Esophagus (tissue), 2 donors: ENCODE data around the gene PPP2R5E. TPM values are rescaled to one million over a fixed set of nuclear protein-coding genes. Genes with fewer than 3 reads are reported as not detected.
"Not testable (repeated sequence)": the region's sequence is repeated elsewhere in the genome, so short reads cannot be mapped to it uniquely, and the experiment has no call there.

Experiments used
- H3K27ac ChIP-seq, 2 donors: one replicate each; pipeline ENCODE4 v1.5.1; 2013; ENCODE audit warnings: low read depth in 2 of 2, mild to moderate bottlenecking in 2 of 2, inconsistent platforms in 1 of 2, low read length in 1 of 2, moderate library complexity in 1 of 2
- H3K27me3 ChIP-seq, 2 donors: one replicate each; pipeline ENCODE4 v1.6.1; 2013; ENCODE audit warnings: low read length in 2 of 2, control low read depth in 1 of 2, mild to moderate bottlenecking in 1 of 2; ENCODE audit not compliant: insufficient read depth in 2 of 2, control insufficient read depth in 1 of 2
- H3K36me3 ChIP-seq, 2 donors: one replicate each; pipeline ENCODE4 v1.6.1; 2013; ENCODE audit warnings: low read length in 1 of 2; ENCODE audit not compliant: control insufficient read depth in 2 of 2, insufficient read depth in 2 of 2
- H3K4me1 ChIP-seq, 2 donors: one replicate each; pipeline ENCODE4 v1.6.1; 2013; ENCODE audit warnings: low read length in 1 of 2; ENCODE audit not compliant: control insufficient read depth in 2 of 2, insufficient read depth in 2 of 2
- H3K4me3 ChIP-seq, 2 donors: one replicate each; pipeline ENCODE4 v1.5.1; 2013; ENCODE audit warnings: low read length in 2 of 2, mild to moderate bottlenecking in 2 of 2, low read depth in 1 of 2, moderate library complexity in 1 of 2
- H3K9me3 ChIP-seq, 2 donors: one replicate each; pipeline ENCODE4 v1.6.1; 2013; ENCODE audit warnings: mild to moderate bottlenecking in 2 of 2, low read depth in 1 of 2, low read length in 1 of 2, moderate library complexity in 1 of 2; ENCODE audit not compliant: control insufficient read depth in 2 of 2, insufficient read depth in 1 of 2
- WGBS, 2 donors: extraction: QIAGEN DNeasy Blood & Tissue Kit; methylation state at CpG; one replicate each; pipeline ENCODE4 v1.1.7; 2013; 5-methylcytosine and 5-hydroxymethylcytosine counted together
- polyA plus RNA-seq, 2 donors: library from polyadenylated mRNA; stranded (reverse); fragments of 200-250 nt; gene quantifications; one replicate each; pipeline ENCODE4 v1.2.3, GENCODE V29; 2013
- donor health status: healthy with polysubstance abuse.
- donor health status: Bipolar disorder and iron deficiency.

PPP2R5E gene
- polyA plus RNA-seq, 2 donors, result 10.9 to 13.0 TPM

- H3K4me3 ChIP-seq, result no peak overlapping the region
- no peaks in the 10 kb centered on the region for H3K4me1 ChIP-seq
- 68% methylated on average over 4 of the region's 4 CpGs for WGBS, 2 donors
- no peak overlapping the region for H3K27ac ChIP-seq
- H3K9me3 ChIP-seq, result no peaks in the 10 kb centered on the region
- H3K36me3 ChIP-seq, result peaks cover 0 to 2% of the 10 kb centered on the region in 2 donors
- no peaks in the 10 kb centered on the region for H3K27me3 ChIP-seq
These were observed 19.3 kb downstream of the PPP2R5E start for GRCh38 chr14:63523735-63524426.

GRCh38 chr14:63522511-63522910 lies 20.7 kb downstream of the PPP2R5E start:
- not testable (repeated sequence) for H3K4me3 ChIP-seq, H3K27me3 ChIP-seq, H3K36me3 ChIP-seq, H3K4me1 ChIP-seq, H3K9me3 ChIP-seq, H3K27ac ChIP-seq
- WGBS, 2 donors, result 96 to 98% methylated on average over 8 to 41 of the region's 41 CpGs

DNA sequence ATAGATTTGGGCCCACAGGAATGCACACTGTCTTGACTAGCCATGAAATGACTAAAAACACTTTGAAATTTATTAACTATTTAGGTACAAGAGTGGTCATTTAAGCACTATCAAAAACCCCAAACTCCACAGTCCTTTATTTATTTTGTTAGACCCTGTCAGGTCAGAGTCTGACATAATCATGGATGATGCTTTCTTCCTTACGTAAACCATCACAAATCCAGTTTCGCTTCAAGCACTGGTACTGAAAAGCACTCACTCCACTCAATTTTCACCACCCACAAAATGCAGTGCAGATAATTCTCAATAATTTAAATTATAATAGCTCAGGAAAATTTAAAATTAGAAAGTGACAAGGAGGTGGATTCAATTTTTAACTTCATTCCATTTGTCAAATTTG lies 25.8 kb downstream of the PPP2R5E start:
- Histone ChIP-seq H3K27me3 (no peaks in the 10 kb centered on the region), H3K27ac (no peak overlapping the region), H3K36me3 (no peaks in the 10 kb centered on the region), H3K4me1 (no peaks in the 10 kb centered on the region), H3K4me3 (no peak overlapping the region), H3K9me3 (no peaks in the 10 kb centered on the region)
- 87 to 91% methylated on average over 2 of the region's 2 CpGs for WGBS, 2 donors

DNA sequence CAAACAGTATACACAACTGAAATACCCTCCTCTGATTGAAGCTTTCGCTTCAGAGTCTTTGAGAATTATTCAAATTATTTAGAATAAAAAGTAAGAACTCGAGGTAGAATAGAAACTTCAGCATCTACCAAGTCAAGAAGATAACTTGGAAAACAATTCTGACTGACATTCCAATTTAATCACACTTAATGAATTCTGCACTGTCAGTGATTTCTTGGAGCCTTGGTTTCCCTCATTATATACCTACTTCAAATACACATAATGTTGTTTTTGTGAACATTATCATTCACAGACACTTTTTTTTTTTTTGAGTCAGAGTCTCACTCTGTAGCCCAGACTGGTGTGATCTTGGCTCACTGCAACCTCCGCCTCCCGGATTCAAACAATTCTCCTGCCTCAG lies 27.9 kb downstream of the PPP2R5E start:
- no peaks in the 10 kb centered on the region for H3K4me1 ChIP-seq
- no peak overlapping the region for H3K27ac ChIP-seq
- no peak overlapping the region for H3K4me3 ChIP-seq
- WGBS, 2 donors, result 91 to 92% methylated on average over 4 of the region's 4 CpGs
- no peaks in the 10 kb centered on the region for H3K9me3 ChIP-seq
- no peaks in the 10 kb centered on the region for H3K36me3 ChIP-seq
- no peaks in the 10 kb centered on the region for H3K27me3 ChIP-seq

DNA sequence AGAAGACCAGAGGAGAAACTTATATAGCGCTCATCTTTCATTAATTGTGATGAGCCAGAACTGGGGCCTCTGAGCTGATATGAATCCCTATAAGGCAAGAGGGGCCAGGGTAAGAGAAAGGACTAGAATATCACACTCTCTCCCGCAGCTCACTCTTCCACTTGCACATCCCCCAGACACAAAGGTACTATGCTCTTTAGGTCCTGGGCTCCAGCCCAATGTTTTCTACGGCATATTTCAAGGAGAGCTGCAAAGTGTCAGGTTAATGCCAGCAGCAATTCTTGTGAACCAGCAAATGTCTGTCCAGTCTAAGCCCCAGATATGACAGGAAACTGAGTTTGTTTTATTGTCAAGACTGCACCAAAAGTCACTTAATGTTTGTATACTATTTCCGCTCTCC lies 29.4 kb downstream of the PPP2R5E start:
- Histone ChIP-seq H3K4me1 (no peaks in the 10 kb centered on the region), H3K27ac (no peak overlapping the region), H3K4me3 (no peak overlapping the region), H3K9me3 (no peaks in the 10 kb centered on the region), H3K27me3 (no peaks in the 10 kb centered on the region), H3K36me3 (no peaks in the 10 kb centered on the region)
- whole genome bisulfite sequencing, 2 donors, result 70 to 74% methylated on average over 4 of the region's 4 CpGs

- Histone ChIP-seq H3K36me3 (no peaks in the 10 kb centered on the region), H3K27me3 (no peaks in the 10 kb centered on the region), H3K27ac (no peak overlapping the region), H3K4me3 (no peak overlapping the region), H3K9me3 (no peaks in the 10 kb centered on the region), H3K4me1 (no peaks in the 10 kb centered on the region)
These were observed 30.3 kb downstream of the PPP2R5E start for GRCh38 chr14:63512861-63513260.

GRCh38 chr14:63510538-63510937 lies 32.6 kb downstream of the PPP2R5E start:
- WGBS, 2 donors, result 72% methylated on average over 5 of the region's 5 CpGs

GRCh38 chr14:63508033-63508432 lies 35.1 kb downstream of the PPP2R5E start:
- Histone ChIP-seq H3K27ac (no peak overlapping the region), H3K4me1 (peaks cover 0 to 4% of the 10 kb centered on the region in 2 donors), H3K9me3 (no peaks in the 10 kb centered on the region), H3K36me3 (no peaks in the 10 kb centered on the region), H3K27me3 (no peaks in the 10 kb centered on the region), H3K4me3 (no peak overlapping the region)
- 68 to 72% methylated on average over 5 of the region's 5 CpGs for WGBS, 2 donors

More at GRCh38 chr14:63510538-63510937, 32.6 kb downstream of the PPP2R5E start:
- H3K4me1 ChIP-seq, result peaks cover 0 to under 1% of the 10 kb centered on the region in 2 donors
- no peaks in the 10 kb centered on the region for H3K9me3 ChIP-seq
- no peak overlapping the region for H3K27ac ChIP-seq
- no peaks in the 10 kb centered on the region for H3K27me3 ChIP-seq
- no peaks in the 10 kb centered on the region for H3K36me3 ChIP-seq
- no peak overlapping the region for H3K4me3 ChIP-seq

- Histone ChIP-seq H3K36me3 (no peaks in the 10 kb centered on the region), H3K9me3 (no peaks in the 10 kb centered on the region), H3K27me3 (no peaks in the 10 kb centered on the region), H3K4me1 (peaks cover 0 to 4% of the 10 kb centered on the region in 2 donors), H3K4me3 (no peak overlapping the region), H3K27ac (no peak overlapping the region)
- 32 to 40% methylated on average over 1 of the region's 1 CpG for WGBS, 2 donors
These were observed 38.5 kb downstream of the PPP2R5E start for GRCh38 chr14:63504648-63505047.

DNA sequence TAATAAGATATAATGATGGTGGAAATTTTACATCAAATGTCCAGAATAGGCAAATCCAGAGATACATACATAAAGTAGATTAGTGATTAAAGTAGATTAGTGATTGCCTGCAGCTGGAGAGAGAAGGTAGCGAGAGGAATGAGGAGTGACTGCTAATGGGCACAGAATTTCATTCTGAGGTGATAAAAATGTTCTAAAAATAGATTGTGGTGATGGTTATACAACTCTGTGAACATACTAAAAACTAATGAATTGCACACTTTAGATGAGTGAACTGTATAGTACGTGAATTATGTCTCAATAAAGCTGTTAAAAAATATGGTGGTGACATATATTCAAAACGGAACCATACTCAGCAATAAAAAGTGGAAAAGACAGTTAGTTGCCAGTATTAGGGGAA lies 41.7 kb downstream of the PPP2R5E start:
- Histone ChIP-seq H3K27ac (no peak overlapping the region), H3K4me1 (peaks cover 0 to 4% of the 10 kb centered on the region in 2 donors), H3K27me3 (no peaks in the 10 kb centered on the region), H3K9me3 (no peaks in the 10 kb centered on the region), H3K4me3 (no peak overlapping the region), H3K36me3 (no peaks in the 10 kb centered on the region)
- WGBS, 2 donors, result 89% methylated on average over 3 of the region's 3 CpGs
